ENCODE measurements around the gene AXIN1. TPM values are rescaled to one million over a fixed set of nuclear protein-coding genes. Genes with fewer than 3 reads are reported as not detected.

AXIN1 gene
- 15.4 and 29.3 TPM in 2 replicates for total RNA-seq

GRCh38 chr16:352547-353403 lies at the start of gene AXIN1:
TSS of gene AXIN1 (minus strand) at chr16:352723. CDS start at chr16:347025, 5,698 bp downstream.

GRCh38 chr16:401468-402348 lies 49.2 kb upstream of the AXIN1 start, which contains the start of gene DECR2:
TSS of gene DECR2 (plus strand) at chr16:401885. CDS start at chr16:401964, 79 bp downstream.

GRCh38 chr16:397135-397661 lies 44.7 kb upstream of the AXIN1 start, which contains the start of gene NME4:
TSS of gene NME4 (plus strand) at chr16:397199. CDS start at chr16:397223, 24 bp downstream.

GRCh38 chr16:381789-382717 lies 29.5 kb upstream of the AXIN1 start, which contains the start of gene PGAP6:
TSS of gene PGAP6 (minus strand) at chr16:381978. CDS start at chr16:381821, 157 bp downstream.

GRCh38 chr16:370443-370842 lies 17.9 kb upstream of the AXIN1 start, which contains the start of gene MRPL28:
TSS of gene MRPL28 (minus strand) at chr16:370538. CDS start at chr16:370218, 320 bp downstream.

GRCh38 chr16:283033-283805 lies 69.3 kb downstream of the AXIN1 start, which contains the start of gene PDIA2:
TSS of gene PDIA2 (plus strand) at chr16:283164. CDS start at chr16:283170, 6 bp downstream.

GRCh38 chr16:280552-280951 lies 72.0 kb downstream of the AXIN1 start, which contains the start of gene ARHGDIG:
TSS of gene ARHGDIG (plus strand) at chr16:280591. CDS start at chr16:280681, 90 bp downstream.

GRCh38 chr16:275786-276232 lies 76.7 kb downstream of the AXIN1 start, which contains the start of gene RGS11:
TSS of gene RGS11 (minus strand) at chr16:275944. CDS start at chr16:275911, 33 bp downstream.

Other genes starting within 250 kb of the AXIN1 start
- gene NPRL3, start 214.1 kb downstream of the AXIN1 start, total RNA-seq: 20.5 and 22.4 TPM in 2 replicates
- gene HBZ, start 200.1 kb downstream of the AXIN1 start, total RNA-seq: not detected in 2 replicates
- gene HBM, start 186.7 kb downstream of the AXIN1 start, total RNA-seq: not detected in 2 replicates
- 0.44 and 0.83 TPM in 2 replicates for gene HBA2, start 179.8 kb downstream of the AXIN1 start, total RNA-seq
- gene HBA1, start 176.0 kb downstream of the AXIN1 start, total RNA-seq: not detected in 2 replicates
- gene HBQ1, start 172.3 kb downstream of the AXIN1 start, total RNA-seq: not detected in 2 replicates
- gene LUC7L, start 123.3 kb downstream of the AXIN1 start, total RNA-seq: 33.6 and 48.4 TPM in 2 replicates
- 66.8 and 71.5 TPM in 2 replicates for gene FAM234A, start 117.9 kb downstream of the AXIN1 start, total RNA-seq
- 1.9 and 10.6 TPM in 2 replicates for gene RGS11, start 76.8 kb downstream of the AXIN1 start, total RNA-seq
- 0.73 and 0.99 TPM in 2 replicates for gene ARHGDIG, start 72.1 kb downstream of the AXIN1 start, total RNA-seq
- gene PDIA2, start 69.6 kb downstream of the AXIN1 start, total RNA-seq: not detected in 2 replicates
- gene MRPL28, start 17.8 kb upstream of the AXIN1 start, total RNA-seq: 75.9 and 105 TPM in 2 replicates
- gene PGAP6, start 29.3 kb upstream of the AXIN1 start, total RNA-seq: 50.9 and 88.8 TPM in 2 replicates
- 56.7 and 109 TPM in 2 replicates for gene NME4, start 44.5 kb upstream of the AXIN1 start, total RNA-seq
- gene DECR2, start 49.2 kb upstream of the AXIN1 start, total RNA-seq: 17.9 and 43.8 TPM in 2 replicates
- 20.8 and 30.6 TPM in 2 replicates for gene RAB11FIP3, start 72.9 kb upstream of the AXIN1 start, total RNA-seq
- 33.5 and 52.9 TPM in 2 replicates for gene CAPN15, start 175.0 kb upstream of the AXIN1 start, total RNA-seq
- gene PRR35, start 207.7 kb upstream of the AXIN1 start, total RNA-seq: not detected in 2 replicates
- 3.1 and 4.7 TPM in 2 replicates for gene NHLRC4, start 214.3 kb upstream of the AXIN1 start, total RNA-seq
- 32.3 and 38.7 TPM in 2 replicates for gene PIGQ, start 217.2 kb upstream of the AXIN1 start, total RNA-seq
- gene RAB40C, start 237.3 kb upstream of the AXIN1 start, total RNA-seq: 13.2 and 17.4 TPM in 2 replicates